ENCODE results near the gene TSPAN7.

DNA sequence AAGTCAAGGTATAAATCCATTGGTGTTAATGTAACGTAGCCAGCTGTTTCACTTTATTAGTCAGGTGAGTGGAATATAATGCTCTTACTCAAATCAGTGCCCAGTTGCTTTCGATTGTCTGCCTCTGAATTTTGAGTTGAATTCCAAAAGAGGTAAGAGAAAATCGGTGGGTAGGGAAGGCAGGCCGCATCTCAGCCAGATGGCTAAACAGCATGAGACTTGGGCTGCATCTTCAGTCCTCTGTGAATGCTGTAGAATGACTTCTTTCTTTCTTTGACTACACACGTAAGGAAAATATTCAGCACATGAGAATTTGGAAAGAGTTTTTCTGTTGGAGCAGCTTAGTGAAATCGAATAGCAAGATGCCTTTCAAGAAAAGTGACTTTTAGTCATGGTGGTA, 49.5 kb downstream of the TSPAN7 start:
- TF ChIP-seq, protein P1, sequence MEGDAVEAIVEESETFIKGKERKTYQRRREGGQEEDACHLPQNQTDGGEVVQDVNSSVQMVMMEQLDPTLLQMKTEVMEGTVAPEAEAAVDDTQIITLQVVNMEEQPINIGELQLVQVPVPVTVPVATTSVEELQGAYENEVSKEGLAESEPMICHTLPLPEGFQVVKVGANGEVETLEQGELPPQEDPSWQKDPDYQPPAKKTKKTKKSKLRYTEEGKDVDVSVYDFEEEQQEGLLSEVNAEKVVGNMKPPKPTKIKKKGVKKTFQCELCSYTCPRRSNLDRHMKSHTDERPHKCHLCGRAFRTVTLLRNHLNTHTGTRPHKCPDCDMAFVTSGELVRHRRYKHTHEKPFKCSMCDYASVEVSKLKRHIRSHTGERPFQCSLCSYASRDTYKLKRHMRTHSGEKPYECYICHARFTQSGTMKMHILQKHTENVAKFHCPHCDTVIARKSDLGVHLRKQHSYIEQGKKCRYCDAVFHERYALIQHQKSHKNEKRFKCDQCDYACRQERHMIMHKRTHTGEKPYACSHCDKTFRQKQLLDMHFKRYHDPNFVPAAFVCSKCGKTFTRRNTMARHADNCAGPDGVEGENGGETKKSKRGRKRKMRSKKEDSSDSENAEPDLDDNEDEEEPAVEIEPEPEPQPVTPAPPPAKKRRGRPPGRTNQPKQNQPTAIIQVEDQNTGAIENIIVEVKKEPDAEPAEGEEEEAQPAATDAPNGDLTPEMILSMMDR (IDR thresholded peaks at IDR 0.05; ENCODE audit: low read depth, low read length, poor library complexity, severe bottlenecking), result no peak
- TF ChIP-seq EZH2phosphoT487 (IDR thresholded peaks at IDR 0.05; ENCODE audit: borderline replicate concordance, low read length), result no peak

All from DOHH2 (cell line).